ENCODE data around the gene MVB12B. TPM values are rescaled to one million over a fixed set of nuclear protein-coding genes. Genes with fewer than 3 reads are reported as not detected.

The MVB12B gene
- total RNA-seq, 1 experiment from 2014 or later = 5.7 TPM

DNA sequence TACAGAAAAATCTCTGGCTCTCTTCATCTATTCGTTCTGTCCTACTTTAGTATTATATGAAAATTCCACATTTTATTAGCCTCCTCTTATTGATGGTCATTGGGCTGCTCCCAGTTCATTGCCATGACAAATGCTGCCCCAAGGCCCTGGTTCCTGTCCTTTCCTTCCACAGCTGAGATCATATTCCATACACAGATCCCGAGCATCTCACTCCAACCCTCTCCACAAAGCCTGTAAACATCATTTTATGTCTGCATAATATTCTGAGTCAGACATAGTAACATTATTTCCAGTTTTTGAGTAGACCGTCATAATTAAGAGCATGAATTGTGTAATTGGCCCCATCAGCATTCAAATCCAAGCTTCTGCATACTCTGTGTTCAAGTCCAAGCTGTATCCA, 86.3 kb downstream of the MVB12B start (continued):
- TF ChIP-seq TCF7 (CRISPR knock-in tag; IDR thresholded peaks at IDR 0.05; ENCODE audit: low read depth) (no peak), NFYB (CRISPR knock-in tag; conservative IDR thresholded peaks at IDR 0.05; ENCODE audit: low read depth) (no peak), EMX1 (CRISPR knock-in tag; IDR thresholded peaks at IDR 0.05) (no peak)
- TF ChIP-seq, protein P1, sequence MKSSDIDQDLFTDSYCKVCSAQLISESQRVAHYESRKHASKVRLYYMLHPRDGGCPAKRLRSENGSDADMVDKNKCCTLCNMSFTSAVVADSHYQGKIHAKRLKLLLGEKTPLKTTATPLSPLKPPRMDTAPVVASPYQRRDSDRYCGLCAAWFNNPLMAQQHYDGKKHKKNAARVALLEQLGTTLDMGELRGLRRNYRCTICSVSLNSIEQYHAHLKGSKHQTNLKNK (CRISPR knock-in tag; IDR thresholded peaks at IDR 0.05) = no peak
- TF ChIP-seq, protein P2, sequence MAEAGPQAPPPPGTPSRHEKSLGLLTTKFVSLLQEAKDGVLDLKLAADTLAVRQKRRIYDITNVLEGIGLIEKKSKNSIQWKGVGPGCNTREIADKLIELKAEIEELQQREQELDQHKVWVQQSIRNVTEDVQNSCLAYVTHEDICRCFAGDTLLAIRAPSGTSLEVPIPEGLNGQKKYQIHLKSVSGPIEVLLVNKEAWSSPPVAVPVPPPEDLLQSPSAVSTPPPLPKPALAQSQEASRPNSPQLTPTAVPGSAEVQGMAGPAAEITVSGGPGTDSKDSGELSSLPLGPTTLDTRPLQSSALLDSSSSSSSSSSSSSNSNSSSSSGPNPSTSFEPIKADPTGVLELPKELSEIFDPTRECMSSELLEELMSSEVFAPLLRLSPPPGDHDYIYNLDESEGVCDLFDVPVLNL (CRISPR knock-in tag; IDR thresholded peaks at IDR 0.05; ENCODE audit: borderline replicate concordance, low read depth) = no peak

DNA sequence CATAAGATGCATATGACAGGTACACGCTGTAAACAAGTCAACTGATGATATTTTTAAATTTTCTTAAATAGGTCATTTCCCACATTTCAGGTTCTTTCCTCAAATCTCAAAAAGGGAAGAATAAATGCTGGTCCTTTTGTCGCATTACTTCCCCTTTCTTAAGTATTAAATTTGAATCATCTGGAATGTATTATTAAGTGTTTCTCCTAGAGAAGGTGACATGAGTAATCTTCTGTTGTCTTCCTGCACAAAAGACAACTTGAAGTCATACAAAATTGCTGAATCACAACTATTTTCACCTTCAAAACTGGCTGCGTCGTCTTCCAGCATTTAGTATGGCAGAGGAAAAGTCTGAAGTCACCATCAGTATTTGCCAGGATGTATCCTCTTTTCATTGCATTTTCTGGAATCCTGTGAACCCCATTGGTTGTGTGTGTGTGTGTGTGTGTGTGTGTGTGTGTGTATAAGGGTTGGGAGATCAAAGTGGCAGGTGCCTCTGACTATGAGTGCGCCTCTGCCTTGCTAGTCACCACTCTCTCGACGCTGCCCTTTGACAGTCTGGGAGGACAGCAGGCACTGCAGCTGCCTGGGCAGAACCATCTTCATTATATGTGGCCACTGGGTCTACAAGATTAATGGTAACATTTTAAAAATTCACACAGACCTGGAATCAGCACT, 86.9 kb downstream of the MVB12B start:
- Mint-ChIP-seq H3K27me3 (ENCODE audit: low read depth) (no peaks in the 10 kb centered on the region), H3K4me1 (peaks cover 14% of the 10 kb centered on the region), H3K9me3 (no peaks in the 10 kb centered on the region), H3K27ac (no peak overlapping the region), H3K4me3 (no peak overlapping the region), H3K36me3 (no peaks in the 10 kb centered on the region)
- TF ChIP-seq, protein P3, sequence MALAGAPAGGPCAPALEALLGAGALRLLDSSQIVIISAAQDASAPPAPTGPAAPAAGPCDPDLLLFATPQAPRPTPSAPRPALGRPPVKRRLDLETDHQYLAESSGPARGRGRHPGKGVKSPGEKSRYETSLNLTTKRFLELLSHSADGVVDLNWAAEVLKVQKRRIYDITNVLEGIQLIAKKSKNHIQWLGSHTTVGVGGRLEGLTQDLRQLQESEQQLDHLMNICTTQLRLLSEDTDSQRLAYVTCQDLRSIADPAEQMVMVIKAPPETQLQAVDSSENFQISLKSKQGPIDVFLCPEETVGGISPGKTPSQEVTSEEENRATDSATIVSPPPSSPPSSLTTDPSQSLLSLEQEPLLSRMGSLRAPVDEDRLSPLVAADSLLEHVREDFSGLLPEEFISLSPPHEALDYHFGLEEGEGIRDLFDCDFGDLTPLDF (CRISPR knock-in tag; IDR thresholded peaks at IDR 0.05) = no peak
- no peak for TF ChIP-seq SP1 (CRISPR knock-in tag; conservative IDR thresholded peaks at IDR 0.05)
- no peak for TF ChIP-seq ELF4 (CRISPR knock-in tag; IDR thresholded peaks at IDR 0.05; ENCODE audit: low read depth)
- TF ChIP-seq ZNF671 (CRISPR knock-in tag; IDR thresholded peaks at IDR 0.05) = no peak
- TF ChIP-seq NR3C1 (CRISPR knock-in tag; conservative IDR thresholded peaks at IDR 0.05; ENCODE audit: low read depth) = no peak
- TF ChIP-seq, protein P4, sequence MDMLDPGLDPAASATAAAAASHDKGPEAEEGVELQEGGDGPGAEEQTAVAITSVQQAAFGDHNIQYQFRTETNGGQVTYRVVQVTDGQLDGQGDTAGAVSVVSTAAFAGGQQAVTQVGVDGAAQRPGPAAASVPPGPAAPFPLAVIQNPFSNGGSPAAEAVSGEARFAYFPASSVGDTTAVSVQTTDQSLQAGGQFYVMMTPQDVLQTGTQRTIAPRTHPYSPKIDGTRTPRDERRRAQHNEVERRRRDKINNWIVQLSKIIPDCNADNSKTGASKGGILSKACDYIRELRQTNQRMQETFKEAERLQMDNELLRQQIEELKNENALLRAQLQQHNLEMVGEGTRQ (CRISPR knock-in tag; IDR thresholded peaks at IDR 0.05) = no peak
- no peak for TF ChIP-seq ZBTB21 (CRISPR knock-in tag; IDR thresholded peaks at IDR 0.05; ENCODE audit: borderline replicate concordance)
- TF ChIP-seq, protein P5, sequence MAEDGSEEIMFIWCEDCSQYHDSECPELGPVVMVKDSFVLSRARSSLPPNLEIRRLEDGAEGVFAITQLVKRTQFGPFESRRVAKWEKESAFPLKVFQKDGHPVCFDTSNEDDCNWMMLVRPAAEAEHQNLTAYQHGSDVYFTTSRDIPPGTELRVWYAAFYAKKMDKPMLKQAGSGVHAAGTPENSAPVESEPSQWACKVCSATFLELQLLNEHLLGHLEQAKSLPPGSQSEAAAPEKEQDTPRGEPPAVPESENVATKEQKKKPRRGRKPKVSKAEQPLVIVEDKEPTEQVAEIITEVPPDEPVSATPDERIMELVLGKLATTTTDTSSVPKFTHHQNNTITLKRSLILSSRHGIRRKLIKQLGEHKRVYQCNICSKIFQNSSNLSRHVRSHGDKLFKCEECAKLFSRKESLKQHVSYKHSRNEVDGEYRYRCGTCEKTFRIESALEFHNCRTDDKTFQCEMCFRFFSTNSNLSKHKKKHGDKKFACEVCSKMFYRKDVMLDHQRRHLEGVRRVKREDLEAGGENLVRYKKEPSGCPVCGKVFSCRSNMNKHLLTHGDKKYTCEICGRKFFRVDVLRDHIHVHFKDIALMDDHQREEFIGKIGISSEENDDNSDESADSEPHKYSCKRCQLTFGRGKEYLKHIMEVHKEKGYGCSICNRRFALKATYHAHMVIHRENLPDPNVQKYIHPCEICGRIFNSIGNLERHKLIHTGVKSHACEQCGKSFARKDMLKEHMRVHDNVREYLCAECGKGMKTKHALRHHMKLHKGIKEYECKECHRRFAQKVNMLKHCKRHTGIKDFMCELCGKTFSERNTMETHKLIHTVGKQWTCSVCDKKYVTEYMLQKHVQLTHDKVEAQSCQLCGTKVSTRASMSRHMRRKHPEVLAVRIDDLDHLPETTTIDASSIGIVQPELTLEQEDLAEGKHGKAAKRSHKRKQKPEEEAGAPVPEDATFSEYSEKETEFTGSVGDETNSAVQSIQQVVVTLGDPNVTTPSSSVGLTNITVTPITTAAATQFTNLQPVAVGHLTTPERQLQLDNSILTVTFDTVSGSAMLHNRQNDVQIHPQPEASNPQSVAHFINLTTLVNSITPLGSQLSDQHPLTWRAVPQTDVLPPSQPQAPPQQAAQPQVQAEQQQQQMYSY (CRISPR knock-in tag; IDR thresholded peaks at IDR 0.05) = no peak
- TF ChIP-seq GTF2I (CRISPR knock-in tag; conservative IDR thresholded peaks at IDR 0.05) = no peak
- TF ChIP-seq, protein P6, sequence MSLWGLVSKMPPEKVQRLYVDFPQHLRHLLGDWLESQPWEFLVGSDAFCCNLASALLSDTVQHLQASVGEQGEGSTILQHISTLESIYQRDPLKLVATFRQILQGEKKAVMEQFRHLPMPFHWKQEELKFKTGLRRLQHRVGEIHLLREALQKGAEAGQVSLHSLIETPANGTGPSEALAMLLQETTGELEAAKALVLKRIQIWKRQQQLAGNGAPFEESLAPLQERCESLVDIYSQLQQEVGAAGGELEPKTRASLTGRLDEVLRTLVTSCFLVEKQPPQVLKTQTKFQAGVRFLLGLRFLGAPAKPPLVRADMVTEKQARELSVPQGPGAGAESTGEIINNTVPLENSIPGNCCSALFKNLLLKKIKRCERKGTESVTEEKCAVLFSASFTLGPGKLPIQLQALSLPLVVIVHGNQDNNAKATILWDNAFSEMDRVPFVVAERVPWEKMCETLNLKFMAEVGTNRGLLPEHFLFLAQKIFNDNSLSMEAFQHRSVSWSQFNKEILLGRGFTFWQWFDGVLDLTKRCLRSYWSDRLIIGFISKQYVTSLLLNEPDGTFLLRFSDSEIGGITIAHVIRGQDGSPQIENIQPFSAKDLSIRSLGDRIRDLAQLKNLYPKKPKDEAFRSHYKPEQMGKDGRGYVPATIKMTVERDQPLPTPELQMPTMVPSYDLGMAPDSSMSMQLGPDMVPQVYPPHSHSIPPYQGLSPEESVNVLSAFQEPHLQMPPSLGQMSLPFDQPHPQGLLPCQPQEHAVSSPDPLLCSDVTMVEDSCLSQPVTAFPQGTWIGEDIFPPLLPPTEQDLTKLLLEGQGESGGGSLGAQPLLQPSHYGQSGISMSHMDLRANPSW (CRISPR knock-in tag; conservative IDR thresholded peaks at IDR 0.05; ENCODE audit: low read depth) = no peak
- TF ChIP-seq, protein P7, sequence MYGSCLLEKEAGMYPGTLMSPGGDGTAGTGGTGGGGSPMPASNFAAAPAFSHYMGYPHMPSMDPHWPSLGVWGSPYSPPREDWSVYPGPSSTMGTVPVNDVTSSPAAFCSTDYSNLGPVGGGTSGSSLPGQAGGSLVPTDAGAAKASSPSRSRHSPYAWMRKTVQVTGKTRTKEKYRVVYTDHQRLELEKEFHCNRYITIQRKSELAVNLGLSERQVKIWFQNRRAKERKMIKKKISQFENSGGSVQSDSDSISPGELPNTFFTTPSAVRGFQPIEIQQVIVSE (CRISPR knock-in tag; IDR thresholded peaks at IDR 0.05; ENCODE audit: borderline replicate concordance) = no peak
- TF ChIP-seq, protein P8, sequence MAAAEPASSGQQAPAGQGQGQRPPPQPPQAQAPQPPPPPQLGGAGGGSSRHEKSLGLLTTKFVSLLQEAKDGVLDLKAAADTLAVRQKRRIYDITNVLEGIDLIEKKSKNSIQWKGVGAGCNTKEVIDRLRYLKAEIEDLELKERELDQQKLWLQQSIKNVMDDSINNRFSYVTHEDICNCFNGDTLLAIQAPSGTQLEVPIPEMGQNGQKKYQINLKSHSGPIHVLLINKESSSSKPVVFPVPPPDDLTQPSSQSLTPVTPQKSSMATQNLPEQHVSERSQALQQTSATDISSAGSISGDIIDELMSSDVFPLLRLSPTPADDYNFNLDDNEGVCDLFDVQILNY (CRISPR knock-in tag; IDR thresholded peaks at IDR 0.05) = no peak
- TF ChIP-seq FOXK1 (CRISPR knock-in tag; IDR thresholded peaks at IDR 0.05) = no peak
- ChIA-PET CTCF (interaction anchor here (0.9 to 1.1 kb wide), 2 partner anchors 15 to 78 kb away, joined by 3 read pairs; no protein-coding TSS in a partner anchor), POLR2A (no interaction called here)
- DNase-seq (ENCODE audit: low spot score) = no peak
- no peak for ATAC-seq

Data from WTC11 (cell line).